Measurements from ENCODE around the gene SLC4A8. TPM values are rescaled to one million over a fixed set of nuclear protein-coding genes. Genes with fewer than 3 reads are reported as not detected.

SLC4A8 gene
- total RNA-seq, 1 experiment from 2014 or later = 3.0 TPM

DNA sequence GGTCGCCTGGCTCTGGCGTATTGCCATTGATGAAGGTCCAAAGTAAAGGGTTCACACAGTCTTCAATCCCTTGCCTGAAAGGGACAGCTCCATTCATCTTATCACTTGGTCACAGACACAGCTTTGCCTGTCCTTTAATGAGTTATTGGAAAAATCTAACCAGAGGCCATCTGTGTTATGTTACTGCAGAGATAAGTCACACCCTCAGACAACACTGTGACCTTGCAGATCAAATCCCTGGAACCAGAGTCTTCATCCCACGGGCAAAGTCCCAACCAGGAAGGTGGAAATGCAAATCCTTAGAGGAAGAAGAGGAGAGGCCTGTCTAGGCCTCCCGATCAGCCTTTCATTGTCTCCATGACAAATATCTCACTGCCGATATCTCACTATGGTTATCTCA lies 98.1 kb downstream of the SLC4A8 start:
- no peaks in the 10 kb centered on the region for H3K9me3 ChIP-seq (ENCODE audit: insufficient read depth, low read depth)
- no peaks in the 10 kb centered on the region for H3K79me2 ChIP-seq (ENCODE audit: low read depth)
- DNase-seq = no peak
- H3K36me3 ChIP-seq (ENCODE audit: low read depth) = no peaks in the 10 kb centered on the region
- no peak overlapping the region for H3K4me2 ChIP-seq
- no peak overlapping the region for H3K27ac ChIP-seq
- no peaks in the 10 kb centered on the region for H4K20me1 ChIP-seq (ENCODE audit: insufficient read depth)
- H3K27me3 ChIP-seq (ENCODE audit: insufficient read depth, low read depth) = no peaks in the 10 kb centered on the region
- no peak overlapping the region for H3K4me3 ChIP-seq
- BruUV-seq (replicated peaks) = no TSS peak
- POLR2A ChIA-PET (ENCODE audit: unreplicated experiment) = no interaction called here
- intact Hi-C loops (cut with micrococcal nuclease; ENCODE audit: unreplicated experiment) = no loop called here
- H3F3A ChIP-seq (ENCODE audit: insufficient read depth, low read depth) = no peaks in the 10 kb centered on the region
- H3K4me1 ChIP-seq (replicated peaks; ENCODE audit: insufficient read depth) = no peaks in the 10 kb centered on the region
- CTCF ChIA-PET = no interaction called here
- H2AFZ ChIP-seq = no peak overlapping the region
- H3K9me2 ChIP-seq (ENCODE audit: insufficient read depth) = no peaks in the 10 kb centered on the region
- TF ChIP-seq CTCF (conservative IDR thresholded peaks at IDR 0.05) (no peak), EZH2 (IDR thresholded peaks at IDR 0.05; ENCODE audit: low read depth) (no peak)

GRCh38 chr12:51524386-51524901 lies 99.8 kb downstream of the SLC4A8 start:
- Histone ChIP-seq H3K9me2 (ENCODE audit: insufficient read depth) (no peaks in the 10 kb centered on the region), H3K27me3 (ENCODE audit: insufficient read depth, low read depth) (no peaks in the 10 kb centered on the region), H2AFZ (no peak overlapping the region), H3K9me3 (ENCODE audit: insufficient read depth, low read depth) (no peaks in the 10 kb centered on the region), H3K79me2 (ENCODE audit: low read depth) (no peaks in the 10 kb centered on the region), H4K20me1 (ENCODE audit: insufficient read depth) (no peaks in the 10 kb centered on the region), H3K4me3 (no peak overlapping the region), H3K36me3 (ENCODE audit: low read depth) (no peaks in the 10 kb centered on the region), H3K4me2 (no peak overlapping the region), H3K4me1 (replicated peaks; ENCODE audit: insufficient read depth) (no peaks in the 10 kb centered on the region), H3F3A (ENCODE audit: insufficient read depth, low read depth) (no peaks in the 10 kb centered on the region), H3K27ac (no peak overlapping the region)
- TF ChIP-seq CTCF (conservative IDR thresholded peaks at IDR 0.05) (no peak), EZH2 (IDR thresholded peaks at IDR 0.05; ENCODE audit: low read depth) (no peak)
- CTCF ChIA-PET = no interaction called here
- no peak for DNase-seq
- no TSS peak for BruUV-seq (replicated peaks)
- intact Hi-C loops (cut with micrococcal nuclease; ENCODE audit: unreplicated experiment) = no loop called here
- POLR2A ChIA-PET (ENCODE audit: unreplicated experiment) = no interaction called here

GRCh38 chr12:51525518-51525917 lies 100.9 kb downstream of the SLC4A8 start:
- Histone ChIP-seq H2AFZ (no peak overlapping the region), H3K9me2 (ENCODE audit: insufficient read depth) (no peaks in the 10 kb centered on the region), H3K4me1 (replicated peaks; ENCODE audit: insufficient read depth) (no peaks in the 10 kb centered on the region), H3K36me3 (ENCODE audit: low read depth) (no peaks in the 10 kb centered on the region), H3K4me2 (no peak overlapping the region), H3K27me3 (ENCODE audit: insufficient read depth, low read depth) (no peaks in the 10 kb centered on the region), H3K27ac (no peak overlapping the region), H3K79me2 (ENCODE audit: low read depth) (no peaks in the 10 kb centered on the region), H3K4me3 (no peak overlapping the region), H3K9me3 (ENCODE audit: insufficient read depth, low read depth) (no peaks in the 10 kb centered on the region), H3F3A (ENCODE audit: insufficient read depth, low read depth) (no peaks in the 10 kb centered on the region), H4K20me1 (ENCODE audit: insufficient read depth) (no peaks in the 10 kb centered on the region)
- DNase-seq = no peak
- POLR2A ChIA-PET (ENCODE audit: unreplicated experiment) = no interaction called here
- BruUV-seq (replicated peaks) = no TSS peak
- TF ChIP-seq EZH2 (IDR thresholded peaks at IDR 0.05; ENCODE audit: low read depth) (no peak), CTCF (conservative IDR thresholded peaks at IDR 0.05) (no peak)
- intact Hi-C loops (cut with micrococcal nuclease; ENCODE audit: unreplicated experiment) = no loop called here
- CTCF ChIA-PET = no interaction called here
